ENCODE measurements around the gene IL25. TPM values are rescaled to one million over a fixed set of nuclear protein-coding genes. Genes with fewer than 3 reads are reported as not detected.
A peak's percentile ranks its signal among the peaks of the same experiment; 100 is the strongest.

The IL25 gene
- total and polyA plus RNA-seq, 7 experiments from 2014 or later = not detected

DNA sequence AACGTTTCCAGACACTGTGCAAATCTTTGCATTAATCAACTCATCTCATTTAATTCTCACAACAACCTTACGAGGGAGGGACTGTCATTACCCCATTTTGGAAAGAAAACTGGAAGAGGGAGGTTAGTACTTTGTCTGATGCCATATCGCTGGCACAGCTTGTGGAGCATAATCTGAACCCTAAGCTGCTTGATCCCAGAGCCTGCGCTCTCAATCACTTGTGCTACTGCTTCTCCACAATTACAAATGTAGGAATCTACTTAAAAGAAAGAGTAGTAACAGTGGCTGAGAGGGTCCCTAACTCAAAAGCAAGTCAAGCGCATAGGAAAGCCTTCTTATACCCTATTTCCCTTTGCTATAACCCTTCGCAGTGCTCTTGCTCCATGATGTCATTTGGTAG lies 10.8 kb upstream of the IL25 start:
- no peak overlapping the region for H3K27ac Mint-ChIP-seq
- Histone ChIP-seq H3K36me3 (ENCODE audit: control insufficient read depth in 2 of 3, insufficient read depth in 3 of 3, low read length in 3 of 3) (no peaks in the 10 kb centered on the region), H3K4me3 (ENCODE audit: low read length) (no peak overlapping the region), H3K27ac (ENCODE audit: low read depth, low read length) (no peak overlapping the region), H3K4me1 (ENCODE audit: control insufficient read depth in 2 of 2, insufficient read depth in 2 of 2, low read length in 2 of 2) (no peaks in the 10 kb centered on the region), H3K9me3 (ENCODE audit: control insufficient read depth in 2 of 3, low read length in 3 of 3) (no peaks in the 10 kb centered on the region), H3K27me3 (ENCODE audit: control insufficient read depth in 2 of 2, insufficient read depth in 2 of 2, low read length in 2 of 2) (no peaks in the 10 kb centered on the region)
- intact Hi-C loops (cut with micrococcal nuclease) = no loop called here
- DNase-seq (no peak), ATAC-seq (no peak)
- peaks cover 0 to 5% (median 3%) of the 10 kb centered on the region in 7 donors for H3K4me1 Mint-ChIP-seq
- H3K36me3 Mint-ChIP-seq = no peaks in the 10 kb centered on the region
- no peak overlapping the region for H3K4me3 Mint-ChIP-seq
- POLR2A ChIA-PET = no interaction called here
- peaks cover 13 to 21% (median 18%) of the 10 kb centered on the region in 5 donors for H3K27me3 Mint-ChIP-seq
- CTCF ChIA-PET = no interaction called here
- no peaks in the 10 kb centered on the region for H3K9me3 Mint-ChIP-seq

DNA sequence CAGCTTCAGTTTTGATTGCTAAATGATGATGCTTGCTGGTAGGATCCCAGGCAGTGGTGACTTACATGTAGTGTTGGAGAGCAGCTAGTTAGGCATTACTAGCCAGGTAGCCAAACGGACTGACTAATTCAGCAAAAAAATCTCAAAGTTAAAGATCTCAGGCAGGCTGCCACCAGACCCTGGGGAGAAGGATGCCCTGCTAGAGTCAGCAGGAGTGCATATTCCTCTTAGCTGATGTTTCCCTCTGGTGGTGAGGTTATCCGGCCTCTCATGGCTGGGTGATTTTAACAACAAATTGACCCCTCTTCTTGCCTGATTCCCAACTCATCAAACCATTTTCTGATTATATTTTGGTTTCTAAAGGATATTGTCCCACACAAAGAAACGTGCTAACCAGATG lies 10.4 kb upstream of the IL25 start:
- peaks cover 0 to 5% (median 3%) of the 10 kb centered on the region in 7 donors for H3K4me1 Mint-ChIP-seq
- H3K27me3 Mint-ChIP-seq = peaks cover 18 to 25% (median 22%) of the 10 kb centered on the region in 5 donors
- Histone ChIP-seq H3K27ac (ENCODE audit: low read depth, low read length) (no peak overlapping the region), H3K4me3 (ENCODE audit: low read length) (no peak overlapping the region), H3K9me3 (ENCODE audit: control insufficient read depth in 2 of 3, low read length in 3 of 3) (no peaks in the 10 kb centered on the region), H3K4me1 (ENCODE audit: control insufficient read depth in 2 of 2, insufficient read depth in 2 of 2, low read length in 2 of 2) (no peaks in the 10 kb centered on the region), H3K36me3 (ENCODE audit: control insufficient read depth in 2 of 3, insufficient read depth in 3 of 3, low read length in 3 of 3) (no peaks in the 10 kb centered on the region), H3K27me3 (ENCODE audit: control insufficient read depth in 2 of 2, insufficient read depth in 2 of 2, low read length in 2 of 2) (no peaks in the 10 kb centered on the region)
- DNase-seq (no peak), ATAC-seq (no peak)
- CTCF ChIA-PET = no interaction called here
- no peak overlapping the region for H3K4me3 Mint-ChIP-seq
- intact Hi-C loops (cut with micrococcal nuclease) = no loop called here
- no peaks in the 10 kb centered on the region for H3K9me3 Mint-ChIP-seq
- POLR2A ChIA-PET = no interaction called here
- no peaks in the 10 kb centered on the region for H3K36me3 Mint-ChIP-seq
- no peak overlapping the region for H3K27ac Mint-ChIP-seq

- intact Hi-C loops (cut with micrococcal nuclease) = no loop called here
- no peaks in the 10 kb centered on the region for H3K36me3 Mint-ChIP-seq
Observed at GRCh38 chr14:23364164-23365035, 8.2 kb upstream of the IL25 start.

GRCh38 chr14:23365036-23365731 lies 7.4 kb upstream of the IL25 start, which contains the start of gene EFS:
EFS (minus strand) TSS chr14:23365172; CDS start chr14:23365025, 147 bp downstream.
- ATAC-seq (no peak), DNase-seq (no peak)
- Mint-ChIP-seq H3K4me3 (peak within 1 kb of the TSS in 5 of 10 donors; percentile 12 to 71 (median 35)), H3K27me3 (peaks cover 27 to 40% (median 33%) of the 10 kb centered on the region in 5 donors), H3K9me3 (peaks cover 0 to 3% (median 0%) of the 10 kb centered on the region in 11 donors), H3K4me1 (peaks cover 0 to 5% (median 3%) of the 10 kb centered on the region in 7 donors), H3K27ac (peak within 1 kb of the TSS in 1 of 9 donors; percentile 59), H3K36me3 (no peaks in the 10 kb centered on the region)
- H3K9me3 ChIP-seq (ENCODE audit: control insufficient read depth in 2 of 3, low read length in 3 of 3) = no peaks in the 10 kb centered on the region
- CTCF ChIA-PET = no interaction called here
- no peaks in the 10 kb centered on the region for H3K36me3 ChIP-seq (ENCODE audit: control insufficient read depth in 2 of 3, insufficient read depth in 3 of 3, low read length in 3 of 3)
- no peak within 1 kb of the TSS for H3K27ac ChIP-seq (ENCODE audit: low read depth, low read length)
- H3K4me3 ChIP-seq (ENCODE audit: low read length) = no peak within 1 kb of the TSS
- no peaks in the 10 kb centered on the region for H3K4me1 ChIP-seq (ENCODE audit: control insufficient read depth in 2 of 2, insufficient read depth in 2 of 2, low read length in 2 of 2)
- no peaks in the 10 kb centered on the region for H3K27me3 ChIP-seq (ENCODE audit: control insufficient read depth in 2 of 2, insufficient read depth in 2 of 2, low read length in 2 of 2)
- POLR2A ChIA-PET = no interaction called here
- intact Hi-C loops (cut with micrococcal nuclease) = no loop called here

More at GRCh38 chr14:23364164-23365035, 8.2 kb upstream of the IL25 start:
- peaks cover 27 to 40% (median 33%) of the 10 kb centered on the region in 5 donors for H3K27me3 Mint-ChIP-seq
- H3K4me1 ChIP-seq (ENCODE audit: control insufficient read depth in 2 of 2, insufficient read depth in 2 of 2, low read length in 2 of 2) = no peaks in the 10 kb centered on the region
- H3K27me3 ChIP-seq (ENCODE audit: control insufficient read depth in 2 of 2, insufficient read depth in 2 of 2, low read length in 2 of 2) = no peaks in the 10 kb centered on the region
- H3K4me1 Mint-ChIP-seq = peaks cover 0 to 5% (median 3%) of the 10 kb centered on the region in 7 donors
- H3K36me3 ChIP-seq (ENCODE audit: control insufficient read depth in 2 of 3, insufficient read depth in 3 of 3, low read length in 3 of 3) = no peaks in the 10 kb centered on the region
- no peak overlapping the region for H3K27ac ChIP-seq (ENCODE audit: low read depth, low read length)
- peaks cover 0 to 3% (median 0%) of the 10 kb centered on the region in 11 donors for H3K9me3 Mint-ChIP-seq
- CTCF ChIA-PET = no interaction called here
- no peak for ATAC-seq
- no peaks in the 10 kb centered on the region for H3K9me3 ChIP-seq (ENCODE audit: control insufficient read depth in 2 of 3, low read length in 3 of 3)
- peak overlapping the region in 4 of 10 donors; percentile 12 to 71 (median 48) for H3K4me3 Mint-ChIP-seq
- DNase-seq = no peak
- peak overlapping the region in 1 of 9 donors; percentile 59 for H3K27ac Mint-ChIP-seq
- POLR2A ChIA-PET = no interaction called here
- H3K4me3 ChIP-seq (ENCODE audit: low read length) = no peak overlapping the region

- ATAC-seq (no peak), DNase-seq (no peak)
- Mint-ChIP-seq H3K27ac (no peak overlapping the region), H3K4me3 (no peak overlapping the region), H3K9me3 (peaks cover 0 to 3% (median 0%) of the 10 kb centered on the region in 11 donors), H3K36me3 (no peaks in the 10 kb centered on the region), H3K4me1 (peaks cover 0 to 5% (median 3%) of the 10 kb centered on the region in 7 donors), H3K27me3 (peaks cover 27 to 40% (median 33%) of the 10 kb centered on the region in 5 donors)
- Histone ChIP-seq H3K4me3 (ENCODE audit: low read length) (no peak overlapping the region), H3K27ac (ENCODE audit: low read depth, low read length) (no peak overlapping the region), H3K27me3 (ENCODE audit: control insufficient read depth in 2 of 2, insufficient read depth in 2 of 2, low read length in 2 of 2) (no peaks in the 10 kb centered on the region), H3K9me3 (ENCODE audit: control insufficient read depth in 2 of 3, low read length in 3 of 3) (no peaks in the 10 kb centered on the region), H3K36me3 (ENCODE audit: control insufficient read depth in 2 of 3, insufficient read depth in 3 of 3, low read length in 3 of 3) (no peaks in the 10 kb centered on the region), H3K4me1 (ENCODE audit: control insufficient read depth in 2 of 2, insufficient read depth in 2 of 2, low read length in 2 of 2) (no peaks in the 10 kb centered on the region)
- intact Hi-C loops (cut with micrococcal nuclease) = no loop called here
- ChIA-PET POLR2A (no interaction called here), CTCF (no interaction called here)
Observed at GRCh38 chr14:23365732-23366425, 6.7 kb upstream of the IL25 start.

- H3K9me3 Mint-ChIP-seq = peaks cover 0 to 3% (median 0%) of the 10 kb centered on the region in 11 donors
- H3K27me3 Mint-ChIP-seq = peaks cover 25 to 39% (median 29%) of the 10 kb centered on the region in 5 donors
- H3K27me3 ChIP-seq (ENCODE audit: control insufficient read depth in 2 of 2, insufficient read depth in 2 of 2, low read length in 2 of 2) = no peaks in the 10 kb centered on the region
- H3K4me3 ChIP-seq (ENCODE audit: low read length) = no peak overlapping the region
- H3K9me3 ChIP-seq (ENCODE audit: control insufficient read depth in 2 of 3, low read length in 3 of 3) = no peaks in the 10 kb centered on the region
- ATAC-seq (no peak), DNase-seq (no peak)
- intact Hi-C loops (cut with micrococcal nuclease) = no loop called here
- H3K4me1 Mint-ChIP-seq = peaks cover 0 to 5% (median 3%) of the 10 kb centered on the region in 7 donors
- H3K36me3 Mint-ChIP-seq = no peaks in the 10 kb centered on the region
- H3K4me3 Mint-ChIP-seq = peak overlapping the region in 3 of 10 donors; percentile 8 to 21 (median 18)
- no peak overlapping the region for H3K27ac Mint-ChIP-seq
- no peaks in the 10 kb centered on the region for H3K4me1 ChIP-seq (ENCODE audit: control insufficient read depth in 2 of 2, insufficient read depth in 2 of 2, low read length in 2 of 2)
- no peak overlapping the region for H3K27ac ChIP-seq (ENCODE audit: low read depth, low read length)
- ChIA-PET CTCF (no interaction called here), POLR2A (no interaction called here)
- no peaks in the 10 kb centered on the region for H3K36me3 ChIP-seq (ENCODE audit: control insufficient read depth in 2 of 3, insufficient read depth in 3 of 3, low read length in 3 of 3)
Observed at GRCh38 chr14:23366426-23366921, 6.1 kb upstream of the IL25 start.

All from naive thymus-derived CD4-positive, alpha-beta T cell (primary cell).